ENCODE results near the gene PACSIN2. TPM values are rescaled to one million over a fixed set of nuclear protein-coding genes. Genes with fewer than 3 reads are reported as not detected.

The PACSIN2 gene
- total RNA-seq, 5 donors from 2014 or later (not counting 1 experiment from before 2014, with no cell fraction given), result 25.9 to 49.0 (median 40.4) TPM

DNA sequence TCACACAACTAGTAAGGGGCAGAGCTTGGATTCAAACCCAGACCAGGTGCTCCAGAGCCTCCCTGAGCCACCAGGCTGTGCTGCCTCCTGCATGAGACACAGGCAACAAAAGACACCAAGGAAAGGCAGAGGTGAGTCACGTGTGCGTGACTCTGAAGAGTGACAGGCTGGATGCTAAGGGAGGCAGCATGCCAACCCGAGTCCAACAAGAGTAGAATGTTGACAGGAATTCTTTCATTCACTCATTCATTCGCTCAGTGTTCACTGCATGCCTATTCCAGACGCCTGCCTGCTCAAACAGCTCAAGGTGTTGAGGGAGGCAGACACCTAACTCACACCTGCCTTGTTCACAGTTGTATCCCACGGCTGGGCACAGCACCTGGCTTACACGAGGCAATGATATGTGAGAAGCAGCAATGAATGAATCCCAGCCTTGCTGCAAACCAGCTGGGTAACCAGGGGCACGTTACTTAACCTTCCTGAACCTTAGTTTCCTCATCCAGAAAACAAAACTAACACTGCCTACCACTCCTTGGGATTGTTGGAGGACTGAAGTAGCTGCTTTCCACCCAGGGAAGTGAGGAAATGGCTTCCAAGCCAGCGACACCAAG is 84.0 kb downstream of the PACSIN2 start:
- H3K27me3 Mint-ChIP-seq, result no peaks in the 10 kb centered on the region
- peaks cover 3 to 6% of the 10 kb centered on the region in 2 donors for H3K36me3 ChIP-seq (ENCODE audit: control insufficient read depth in 2 of 2, extremely low read depth in 1 of 2, insufficient read depth in 1 of 2, low read length in 1 of 2)
- no peak overlapping the region for H3K4me3 ChIP-seq (ENCODE audit: control insufficient read depth in 1 of 2, extremely low read depth in 1 of 2, low read length in 1 of 2)
- peaks cover 64 to 79% (median 77%) of the 10 kb centered on the region in 3 donors for H3K4me1 Mint-ChIP-seq
- ChIA-PET POLR2A (no interaction called here), CTCF (no interaction called here)
- no peak overlapping the region for H3K27ac Mint-ChIP-seq
- H3K9me3 Mint-ChIP-seq, result no peaks in the 10 kb centered on the region
- H3K27me3 ChIP-seq (replicated peaks in 1 of 2; ENCODE audit: control insufficient read depth in 2 of 2, extremely low read depth in 1 of 2, insufficient read depth in 2 of 2, low read length in 1 of 2), result no peaks in the 10 kb centered on the region
- H3K27ac ChIP-seq (ENCODE audit: low read length), result no peak overlapping the region
- DNase-seq (no peak), ATAC-seq (replicated peaks in 1 of 4) (no peak)
- H3K9me3 ChIP-seq, result no peaks in the 10 kb centered on the region
- H3K4me3 Mint-ChIP-seq, result no peak overlapping the region
- 87% methylated on average over 4 of the region's 9 CpGs for WGBS (ENCODE audit: insufficient coverage)
- peaks cover 5% of the 10 kb centered on the region for H3K36me3 Mint-ChIP-seq
- H3K4me1 ChIP-seq (ENCODE audit: control insufficient read depth in 1 of 2, extremely low read depth in 1 of 2, insufficient read depth in 2 of 2, low read length in 2 of 2), result peaks cover 6 to 20% of the 10 kb centered on the region in 2 experiments

DNA sequence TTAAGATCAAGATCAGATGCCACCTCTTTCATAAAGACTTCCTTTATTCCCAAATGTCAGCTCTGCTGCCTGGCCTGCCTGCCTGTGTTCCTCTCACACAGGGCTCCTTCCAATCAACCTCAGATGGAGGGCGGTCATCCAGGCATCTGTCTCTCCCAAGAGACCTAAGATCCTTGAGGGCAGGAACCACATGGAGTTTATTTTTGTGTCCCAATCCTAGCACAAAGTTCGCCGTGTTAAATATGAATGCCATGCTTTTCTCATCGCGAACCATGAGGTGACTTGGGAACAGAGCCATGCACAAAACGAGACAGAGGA is 85.2 kb downstream of the PACSIN2 start:
- ATAC-seq (replicated peaks in 1 of 4), result no peak
- Mint-ChIP-seq H3K36me3 (peaks cover 5% of the 10 kb centered on the region), H3K4me3 (no peak overlapping the region), H3K27me3 (no peaks in the 10 kb centered on the region), H3K4me1 (peaks cover 64 to 78% (median 75%) of the 10 kb centered on the region in 3 donors), H3K9me3 (no peaks in the 10 kb centered on the region), H3K27ac (no peak overlapping the region)
- H3K9me3 ChIP-seq, result no peaks in the 10 kb centered on the region
- DNase-seq, result no peak
- H3K4me1 ChIP-seq (ENCODE audit: control insufficient read depth in 1 of 2, extremely low read depth in 1 of 2, insufficient read depth in 2 of 2, low read length in 2 of 2), result peaks cover 6 to 19% of the 10 kb centered on the region in 2 experiments
- ChIA-PET CTCF (interaction anchor here in 1 of 2 donors (1.3 kb wide), 1 partner anchor 11 kb away, joined by 4 read pairs; no protein-coding TSS in a partner anchor), POLR2A (interaction anchor here in 1 of 2 donors (0.5 kb wide), 1 partner anchor 85 kb away, joined by 4 read pairs; no protein-coding TSS in a partner anchor)
- no peaks in the 10 kb centered on the region for H3K27me3 ChIP-seq (replicated peaks in 1 of 2; ENCODE audit: control insufficient read depth in 2 of 2, extremely low read depth in 1 of 2, insufficient read depth in 2 of 2, low read length in 1 of 2)
- no peak overlapping the region for H3K4me3 ChIP-seq (ENCODE audit: control insufficient read depth in 1 of 2, extremely low read depth in 1 of 2, low read length in 1 of 2)
- WGBS (ENCODE audit: insufficient coverage), result 90% methylated on average over 2 of the region's 6 CpGs
- H3K27ac ChIP-seq (ENCODE audit: low read length), result no peak overlapping the region
- peaks cover 0 to 4% of the 10 kb centered on the region in 2 donors for H3K36me3 ChIP-seq (ENCODE audit: control insufficient read depth in 2 of 2, extremely low read depth in 1 of 2, insufficient read depth in 1 of 2, low read length in 1 of 2)

GRCh38 chr22:42928969-42929837 is 85.7 kb downstream of the PACSIN2 start:
- Histone ChIP-seq H3K36me3 (ENCODE audit: control insufficient read depth in 2 of 2, extremely low read depth in 1 of 2, insufficient read depth in 1 of 2, low read length in 1 of 2) (peaks cover 0 to 4% of the 10 kb centered on the region in 2 donors), H3K4me3 (ENCODE audit: control insufficient read depth in 1 of 2, extremely low read depth in 1 of 2, low read length in 1 of 2) (no peak overlapping the region), H3K9me3 (no peaks in the 10 kb centered on the region), H3K4me1 (ENCODE audit: control insufficient read depth in 1 of 2, extremely low read depth in 1 of 2, insufficient read depth in 2 of 2, low read length in 2 of 2) (peaks cover 3 to 18% of the 10 kb centered on the region in 2 experiments), H3K27ac (ENCODE audit: low read length) (no peak overlapping the region), H3K27me3 (replicated peaks in 1 of 2; ENCODE audit: control insufficient read depth in 2 of 2, extremely low read depth in 1 of 2, insufficient read depth in 2 of 2, low read length in 1 of 2) (no peaks in the 10 kb centered on the region)
- CTCF ChIA-PET, result interaction anchor here in 1 of 2 donors (1.3 kb wide), 1 partner anchor 11 kb away, joined by 4 read pairs; no protein-coding TSS in a partner anchor
- DNase-seq (no peak), ATAC-seq (replicated peaks in 1 of 4) (no peak)
- Mint-ChIP-seq H3K4me1 (peaks cover 62 to 78% (median 73%) of the 10 kb centered on the region in 3 donors), H3K4me3 (no peak overlapping the region), H3K27me3 (no peaks in the 10 kb centered on the region), H3K36me3 (peaks cover 5% of the 10 kb centered on the region), H3K27ac (no peak overlapping the region), H3K9me3 (no peaks in the 10 kb centered on the region)
- WGBS (ENCODE audit: insufficient coverage), result 77% methylated on average over 8 of the region's 14 CpGs
- POLR2A ChIA-PET, result interaction anchor here in 1 of 2 donors (0.5 kb wide), 1 partner anchor 85 kb away, joined by 4 read pairs; no protein-coding TSS in a partner anchor

DNA sequence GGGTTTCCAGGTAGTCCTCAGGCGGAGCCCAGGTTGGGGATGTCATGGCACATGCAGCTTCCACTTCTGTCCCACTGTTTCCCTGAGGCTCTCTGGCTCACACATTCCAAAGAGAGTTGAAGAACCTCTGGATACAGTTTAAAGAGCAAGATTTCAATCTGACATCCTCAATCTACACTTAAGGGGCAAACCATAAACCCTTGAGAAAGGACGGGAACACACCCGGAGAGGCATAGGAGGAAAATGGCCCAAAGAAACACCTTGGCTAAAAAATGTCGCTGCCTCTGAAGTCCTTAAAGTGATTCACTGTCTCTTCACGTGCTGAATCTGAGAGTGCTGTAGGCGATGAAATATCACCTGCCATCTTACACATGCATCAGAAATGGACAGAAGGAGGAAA is 87.0 kb downstream of the PACSIN2 start:
- ChIA-PET POLR2A (no interaction called here), CTCF (no interaction called here)
- Mint-ChIP-seq H3K27me3 (no peaks in the 10 kb centered on the region), H3K27ac (no peak overlapping the region), H3K9me3 (no peaks in the 10 kb centered on the region), H3K4me3 (no peak overlapping the region), H3K4me1 (peaks cover 58 to 75% (median 69%) of the 10 kb centered on the region in 3 donors), H3K36me3 (peaks cover 5% of the 10 kb centered on the region)
- Histone ChIP-seq H3K4me3 (ENCODE audit: control insufficient read depth in 1 of 2, extremely low read depth in 1 of 2, low read length in 1 of 2) (no peak overlapping the region), H3K27ac (ENCODE audit: low read length) (no peak overlapping the region), H3K27me3 (replicated peaks in 1 of 2; ENCODE audit: control insufficient read depth in 2 of 2, extremely low read depth in 1 of 2, insufficient read depth in 2 of 2, low read length in 1 of 2) (no peaks in the 10 kb centered on the region), H3K9me3 (no peaks in the 10 kb centered on the region), H3K4me1 (ENCODE audit: control insufficient read depth in 1 of 2, extremely low read depth in 1 of 2, insufficient read depth in 2 of 2, low read length in 2 of 2) (peaks cover 2 to 18% of the 10 kb centered on the region in 2 experiments), H3K36me3 (ENCODE audit: control insufficient read depth in 2 of 2, extremely low read depth in 1 of 2, insufficient read depth in 1 of 2, low read length in 1 of 2) (peaks cover 0 to 4% of the 10 kb centered on the region in 2 donors)
- WGBS (ENCODE audit: insufficient coverage), result 100% methylated on average over 1 of the region's 6 CpGs
- ATAC-seq (replicated peaks in 1 of 4) (no peak), DNase-seq (no peak)

GRCh38 chr22:42926768-42927167 is 88.2 kb downstream of the PACSIN2 start:
- ChIA-PET CTCF (interaction anchor here in 1 of 2 donors (0.6 to 0.7 kb wide), 2 partner anchors 163 to 967 kb away, joined by 3 read pairs; no protein-coding TSS in a partner anchor), POLR2A (no interaction called here)
- Mint-ChIP-seq H3K4me1 (peaks cover 61 to 72% (median 68%) of the 10 kb centered on the region in 3 donors), H3K27ac (no peak overlapping the region), H3K4me3 (no peak overlapping the region), H3K27me3 (no peaks in the 10 kb centered on the region), H3K36me3 (peaks cover 5% of the 10 kb centered on the region), H3K9me3 (no peaks in the 10 kb centered on the region)
- Histone ChIP-seq H3K36me3 (ENCODE audit: control insufficient read depth in 2 of 2, extremely low read depth in 1 of 2, insufficient read depth in 1 of 2, low read length in 1 of 2) (peaks cover 0 to 4% of the 10 kb centered on the region in 2 donors), H3K27me3 (replicated peaks in 1 of 2; ENCODE audit: control insufficient read depth in 2 of 2, extremely low read depth in 1 of 2, insufficient read depth in 2 of 2, low read length in 1 of 2) (no peaks in the 10 kb centered on the region), H3K4me1 (ENCODE audit: control insufficient read depth in 1 of 2, extremely low read depth in 1 of 2, insufficient read depth in 2 of 2, low read length in 2 of 2) (peaks cover 0 to 25% of the 10 kb centered on the region in 2 experiments), H3K9me3 (no peaks in the 10 kb centered on the region), H3K4me3 (ENCODE audit: control insufficient read depth in 1 of 2, extremely low read depth in 1 of 2, low read length in 1 of 2) (no peak overlapping the region), H3K27ac (ENCODE audit: low read length) (no peak overlapping the region)
- 90% methylated on average over 3 of the region's 5 CpGs for WGBS (ENCODE audit: insufficient coverage)
- no peak for ATAC-seq (replicated peaks in 1 of 4)
- no peak for DNase-seq

DNA sequence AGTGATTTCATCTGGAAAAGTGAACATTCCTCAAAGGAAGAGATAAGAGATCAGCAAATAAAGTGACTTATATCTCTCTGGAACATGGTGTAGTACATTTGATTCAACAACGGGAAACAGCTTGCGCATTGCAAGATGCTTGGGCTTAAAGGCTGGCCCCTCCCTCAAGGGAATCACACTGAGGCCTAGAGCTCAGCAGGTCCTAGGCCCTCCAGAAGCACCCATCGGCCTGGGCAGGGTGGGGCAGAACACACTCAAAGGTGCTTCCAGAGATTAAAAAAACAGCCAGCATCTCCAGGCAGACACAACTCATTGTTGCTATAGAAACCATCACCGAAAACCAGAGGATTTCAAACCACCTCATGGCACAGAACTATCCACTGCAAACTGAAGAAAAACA is 88.8 kb downstream of the PACSIN2 start:
- Histone ChIP-seq H3K9me3 (no peaks in the 10 kb centered on the region), H3K27ac (ENCODE audit: low read length) (no peak overlapping the region), H3K4me1 (ENCODE audit: control insufficient read depth in 1 of 2, extremely low read depth in 1 of 2, insufficient read depth in 2 of 2, low read length in 2 of 2) (peaks cover 0 to 25% of the 10 kb centered on the region in 2 experiments), H3K4me3 (ENCODE audit: control insufficient read depth in 1 of 2, extremely low read depth in 1 of 2, low read length in 1 of 2) (no peak overlapping the region), H3K27me3 (replicated peaks in 1 of 2; ENCODE audit: control insufficient read depth in 2 of 2, extremely low read depth in 1 of 2, insufficient read depth in 2 of 2, low read length in 1 of 2) (no peaks in the 10 kb centered on the region), H3K36me3 (ENCODE audit: control insufficient read depth in 2 of 2, extremely low read depth in 1 of 2, insufficient read depth in 1 of 2, low read length in 1 of 2) (peaks cover 0 to 4% of the 10 kb centered on the region in 2 donors)
- ChIA-PET CTCF (no interaction called here), POLR2A (no interaction called here)
- H3K4me3 Mint-ChIP-seq, result no peak overlapping the region
- H3K27ac Mint-ChIP-seq, result no peak overlapping the region
- peaks cover 58 to 66% (median 62%) of the 10 kb centered on the region in 3 donors for H3K4me1 Mint-ChIP-seq
- WGBS (ENCODE audit: insufficient coverage), result 71% methylated on average over 3 of the region's 4 CpGs
- DNase-seq (no peak), ATAC-seq (replicated peaks in 1 of 4) (no peak)
- H3K36me3 Mint-ChIP-seq, result peaks cover 5% of the 10 kb centered on the region
- no peaks in the 10 kb centered on the region for H3K27me3 Mint-ChIP-seq
- H3K9me3 Mint-ChIP-seq, result no peaks in the 10 kb centered on the region

Measured in T-cell (primary cell).